Endothelial cell of umbilical vein (primary cell): ENCODE results near the gene HIP1. TPM values are rescaled to one million over a fixed set of nuclear protein-coding genes. Genes with fewer than 3 reads are reported as not detected.
A peak's percentile ranks its signal among the peaks of the same experiment; 100 is the strongest.

Source experiments
- BruUV-seq: library from RNA; stranded (reverse); fragments of 400-500 nt; replicated peaks from 2 replicates; lab custom pipeline; 2021; lab: Mats Ljungman, UMichigan
- CTCF ChIA-PET: fragments of 300-600, 350-600 bp; sonication (Branson Sonifier 250); formaldehyde crosslinking; loops from one replicate; lab custom pipeline; 2021; ENCODE audit warnings: antibody characterized with exemption, inconsistent platforms; lab: Charles Lee
- POLR2A ChIA-PET: fragments of 300-600, 350-600 bp; sonication (Branson Sonifier 250); formaldehyde crosslinking; loops from one replicate; lab custom pipeline; 2021; ENCODE audit warnings: antibody characterized with exemption, inconsistent platforms; lab: Charles Lee
- DNase-seq: peaks from one replicate; pipeline ENCODE4 v3.0.0-alpha.2; 2011; ENCODE audit warnings: low read depth, low spot score
- FAIRE-seq: peaks from 2 replicates; lab custom pipeline; 2011; peaks lifted over from hg19 to GRCh38; lab: Jason Lieb, UNC
- H2AFZ ChIP-seq: 2 replicates; pipeline ENCODE4 v1.6.0; 2012; ENCODE audit warnings: low read depth, low read length, control low read depth, inconsistent platforms
- H3K27ac ChIP-seq: 2 replicates; pipeline ENCODE4 v1.5.1; 2011; ENCODE audit warnings: low read depth, mild to moderate bottlenecking, control low read depth, low read length, moderate library complexity; ENCODE audit not compliant: insufficient read depth
- H3K27me3 ChIP-seq, 2 experiments: 2 replicates each; pipeline versions ENCODE4 v1.6.0 to v1.6.1; 2011; ENCODE audit warnings: low read length in 2 of 2, mixed read lengths in 1 of 2; ENCODE audit not compliant: control insufficient read depth in 2 of 2, insufficient read depth in 2 of 2
- H3K36me3 ChIP-seq, 2 experiments: 2 replicates in 1 of 2; 3 replicates in 1 of 2; pipeline ENCODE4 v1.5.1; 2011; ENCODE audit warnings: low read length in 2 of 2, mild to moderate bottlenecking in 1 of 2, moderate library complexity in 1 of 2; ENCODE audit not compliant: control insufficient read depth in 2 of 2, insufficient read depth in 2 of 2; ENCODE audit errors: extremely low read depth in 1 of 2
- H3K4me1 ChIP-seq: 3 replicates; pipeline ENCODE4 v1.5.1; 2011; ENCODE audit warnings: mild to moderate bottlenecking, low read length; ENCODE audit not compliant: control insufficient read depth, insufficient read depth; ENCODE audit errors: extremely low read depth
- H3K4me2 ChIP-seq: 2 replicates; pipeline ENCODE4 v1.6.1; 2011; ENCODE audit warnings: low read length, control low read depth, mixed read lengths; ENCODE audit not compliant: insufficient read depth
- H3K4me3 ChIP-seq, 3 experiments: fragments of 200-600 bp in 1 of 3; sonication (generic), shearing (Covaris generic) in 1 of 3; replicated peaks in 1 of 3; 2 replicates each; pipeline ENCODE4 v1.5.1; 2011 to 2016; ENCODE audit warnings: control low read depth in 3 of 3, low read length in 3 of 3, mild to moderate bottlenecking in 2 of 3, inconsistent platforms in 1 of 3, low read depth in 1 of 3, moderate library complexity in 1 of 3; ENCODE audit not compliant: insufficient read depth in 1 of 3
- H3K79me2 ChIP-seq: 2 replicates; pipeline ENCODE4 v1.6.0; 2012; ENCODE audit warnings: low read length, inconsistent platforms; ENCODE audit not compliant: control insufficient read depth, insufficient read depth
- H3K9ac ChIP-seq: replicated peaks from 2 replicates; pipeline ENCODE3; 2011; ENCODE audit warnings: low read length, control low read depth; ENCODE audit not compliant: insufficient read depth; ENCODE audit errors: extremely low read depth
- H3K9me1 ChIP-seq: replicated peaks from 3 replicates; pipeline ENCODE4 v1.6.0; 2011; ENCODE audit warnings: mild to moderate bottlenecking, low read length; ENCODE audit not compliant: control insufficient read depth, insufficient read depth; ENCODE audit errors: extremely low read depth
- H3K9me3 ChIP-seq: replicated peaks from 2 replicates; pipeline ENCODE4 v1.5.1; 2012; ENCODE audit warnings: low read length, inconsistent platforms; ENCODE audit not compliant: control insufficient read depth, insufficient read depth
- H4K20me1 ChIP-seq: replicated peaks from 2 replicates; pipeline ENCODE3; 2011; ENCODE audit warnings: mild to moderate bottlenecking, low read length; ENCODE audit not compliant: control insufficient read depth, insufficient read depth; ENCODE audit errors: extremely low read depth
- CTCF ChIP-seq, 2 donors: IDR thresholded peaks; 1 replicate in 1 of 2; 2 replicates in 1 of 2; pipeline ENCODE4 v1.5.1; 2011; ENCODE audit warnings: low read length in 2 of 2, mild to moderate bottlenecking in 2 of 2, moderate library complexity in 2 of 2, control low read depth in 1 of 2, inconsistent platforms in 1 of 2, low read depth in 1 of 2; ENCODE audit not compliant: insufficient read depth in 1 of 2; ENCODE audit errors: extremely low read depth in 1 of 2
- EZH2 ChIP-seq: IDR thresholded peaks from 2 replicates; pipeline ENCODE4 v1.6.1; 2012; ENCODE audit warnings: borderline replicate concordance, low read depth, mild to moderate bottlenecking, moderate library complexity, low read length, inconsistent platforms; ENCODE audit not compliant: severe bottlenecking
- FOS ChIP-seq: IDR thresholded peaks from 2 replicates; pipeline ENCODE4 v1.6.1; 2011; ENCODE audit warnings: mild to moderate bottlenecking, low read length, moderate library complexity, borderline replicate concordance; ENCODE audit not compliant: insufficient read depth
- GATA2 ChIP-seq: IDR thresholded peaks from 2 replicates; pipeline ENCODE4 v1.7.0; 2011; ENCODE audit warnings: low read depth, mild to moderate bottlenecking, moderate library complexity, mixed read lengths, low read length; ENCODE audit not compliant: insufficient read length, insufficient read depth
- JUN ChIP-seq: IDR thresholded peaks from 2 replicates; pipeline ENCODE4 v1.6.1; 2011; ENCODE audit warnings: borderline replicate concordance, low read depth; ENCODE audit not compliant: insufficient read length, insufficient read depth
- MYC ChIP-seq: IDR thresholded peaks from one replicate; pipeline ENCODE4 v1.6.1; 2011; ENCODE audit warnings: mild to moderate bottlenecking, low read depth, low read length
- POLR2A ChIP-seq: IDR thresholded peaks from 2 replicates; pipeline ENCODE4 v1.6.1; 2012; ENCODE audit warnings: low read depth, mild to moderate bottlenecking, control low read depth, low read length
- POLR2AphosphoS5 ChIP-seq: IDR thresholded peaks from 2 replicates; pipeline ENCODE4 v1.6.1; 2012; ENCODE audit warnings: low read depth, mild to moderate bottlenecking, control low read depth, low read length, moderate library complexity; ENCODE audit not compliant: insufficient read depth
- dilution Hi-C: fragments of 300-500 bp; cut with MboI; formaldehyde crosslinking; loops from one replicate; pipeline ENCODE4 v1.15.0; 2019; ENCODE audit warnings: low sequenced_read_pairs; ENCODE audit not compliant: extremely low pct_ligation_motif_present
- intact Hi-C: fragments of 100-400 bp; cut with micrococcal nuclease; formaldehyde crosslinking; loops from one replicate; pipeline ENCODE4 v1.10.0; 2022
- polyA plus RNA-seq, 4 experiments: library from polyadenylated mRNA; depleted of rRNA in 3 of 4; stranded (reverse) in 3 of 4; unstranded in 1 of 4; fragments of >200 nt; gene quantifications; 2 replicates each; pipeline versions ENCODE4 v1.2.1 to v1.2.3, GENCODE V29; 2011 to 2012; ENCODE audit warnings: missing spikeins in 1 of 4
- total RNA-seq: library from RNA; stranded (reverse); gene quantifications from 2 replicates; pipeline ENCODE4 v1.2.3, GENCODE V29; 2021
- TF ChIP-seq, protein P1 (sequence below): IDR thresholded peaks from 2 replicates; pipeline ENCODE4 v1.6.1; 2011; ENCODE audit not compliant: insufficient read depth, insufficient read length

HIP1 gene
- total and polyA plus RNA-seq, 2 donors (not counting 3 experiments of a cell fraction or from before 2014, with no cell fraction given), result 23.7 to 47.6 TPM

DNA sequence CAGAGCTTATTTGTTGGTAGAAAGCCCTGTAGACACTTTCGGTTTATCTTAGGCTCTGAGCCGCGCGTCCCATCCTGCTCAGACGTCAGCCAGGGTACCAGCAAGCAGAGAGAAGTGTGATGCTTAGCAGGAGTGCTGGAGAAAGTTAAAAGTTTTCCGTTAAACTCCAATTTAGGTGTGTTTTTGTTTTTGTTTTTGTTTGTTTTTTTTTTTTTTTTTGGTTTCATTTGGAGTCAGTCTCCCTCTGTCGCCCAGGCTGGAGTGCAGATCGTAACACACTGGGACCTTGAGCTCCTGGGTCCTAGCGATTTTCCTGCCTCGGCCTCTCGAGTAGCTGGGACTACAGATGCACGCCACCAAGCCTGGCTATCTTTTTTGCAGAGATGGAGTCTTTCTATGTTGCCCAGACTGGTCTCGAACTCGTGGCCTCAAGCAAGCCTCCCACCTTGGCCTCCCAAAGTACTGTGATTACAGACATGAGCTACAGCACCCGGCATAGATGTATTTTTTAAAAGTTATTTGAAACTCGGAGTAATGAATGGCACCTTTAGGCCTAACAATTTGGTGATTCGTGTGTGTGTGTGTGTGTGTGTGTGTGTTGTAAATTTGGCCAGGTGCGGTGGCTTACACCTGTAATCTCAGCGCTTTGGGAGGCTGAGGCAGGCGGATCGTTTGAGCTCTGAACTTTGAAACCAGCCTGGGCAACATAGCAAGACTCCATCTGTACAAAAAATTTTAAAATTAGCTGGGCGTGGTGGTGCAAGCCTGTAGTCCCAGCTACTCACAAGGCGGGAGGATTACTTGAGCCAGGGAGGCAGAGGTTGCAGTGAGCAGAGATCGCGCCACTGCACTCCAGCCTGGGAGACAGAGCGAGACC lies 1.3 kb upstream of the HIP1 start:
- intact Hi-C loops, result loop anchor here (1.0 to 2.0 kb wide), 4 partner anchors 69 to 175 kb away; no protein-coding TSS in a partner anchor
- no peak for FAIRE-seq
- CTCF ChIA-PET, result interaction anchor here (0.5 to 2.6 kb wide), 8 partner anchors 9 to 280 kb away, joined by 3 to 12 read pairs (median 3); no protein-coding TSS in a partner anchor

More for the DNA sequence above, 1.3 kb upstream of the HIP1 start:
- Histone ChIP-seq H3K4me3 (peak overlapping the region; percentile 54 to 99 (median 91)), H3K4me1 (peaks cover 6% of the 10 kb centered on the region), H3K9me1 (no peaks in the 10 kb centered on the region), H4K20me1 (no peaks in the 10 kb centered on the region), H3K9me3 (no peaks in the 10 kb centered on the region), H3K36me3 (no peaks in the 10 kb centered on the region), H2AFZ (peak overlapping the region; percentile 99), H3K27me3 (no peaks in the 10 kb centered on the region), H3K27ac (peak overlapping the region; percentile 55), H3K9ac (peak overlapping the region; percentile 74), H3K4me2 (peak overlapping the region; percentile 97), H3K79me2 (no peaks in the 10 kb centered on the region)
- POLR2A ChIA-PET, result interaction anchor here (0.6 to 1.2 kb wide), 4 partner anchors 11 to 212 kb away, joined by 3 to 5 read pairs (median 4); no protein-coding TSS in a partner anchor
- no TSS peak for BruUV-seq
- no peak for DNase-seq
- TF ChIP-seq POLR2A (no peak), EZH2 (no peak), CTCF (IDR thresholded peaks at IDR 0.05; ENCODE audit: extremely low read depth in 1 of 2, insufficient read depth in 1 of 2, low read depth in 1 of 2, low read length in 2 of 2) (no peak), JUN (no peak), MYC (no peak), FOS (no peak), POLR2AphosphoS5 (no peak), GATA2 (no peak)
- TF ChIP-seq, protein P1, sequence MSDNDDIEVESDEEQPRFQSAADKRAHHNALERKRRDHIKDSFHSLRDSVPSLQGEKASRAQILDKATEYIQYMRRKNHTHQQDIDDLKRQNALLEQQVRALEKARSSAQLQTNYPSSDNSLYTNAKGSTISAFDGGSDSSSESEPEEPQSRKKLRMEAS, result no peak
- dilution Hi-C loops, result no loop called here
